Karpas-422 (cell line): ENCODE results near the gene CERS1. TPM values are rescaled to one million over a fixed set of nuclear protein-coding genes. Genes with fewer than 3 reads are reported as not detected.

Source experiments
- DNase-seq: peaks from one replicate; pipeline ENCODE4 v3.0.0-alpha.2; 2015
- H2AFZ ChIP-seq: fragments of 200-600 bp; sonication (generic); 2 replicates; pipeline ENCODE4 v1.6.1; 2014; ENCODE audit warnings: antibody characterized with exemption, low read length, mixed read lengths
- H3K27ac ChIP-seq: fragments of 200-600 bp; sonication (generic); 2 replicates; pipeline ENCODE4 v1.5.1; 2014; ENCODE audit warnings: mild to moderate bottlenecking, low read length, moderate library complexity
- H3K27me3 ChIP-seq: fragments of 200-600 bp; sonication (generic); 2 replicates; pipeline ENCODE4 v1.6.1; 2014; ENCODE audit warnings: low read length, mixed read lengths
- H3K36me3 ChIP-seq: fragments of 200-600 bp; sonication (generic); 2 replicates; pipeline ENCODE4 v1.6.1; 2014; ENCODE audit warnings: low read length, mixed read lengths; ENCODE audit not compliant: insufficient read depth
- H3K4me1 ChIP-seq: fragments of 200-600 bp; sonication (generic); 2 replicates; pipeline ENCODE4 v1.6.1; 2014; ENCODE audit warnings: mild to moderate bottlenecking, low read length, mixed read lengths
- H3K4me2 ChIP-seq: fragments of 200-600 bp; sonication (generic); 2 replicates; pipeline ENCODE4 v1.6.1; 2014; ENCODE audit warnings: low read length, low read depth, mild to moderate bottlenecking; ENCODE audit not compliant: poor library complexity, severe bottlenecking
- H3K4me3 ChIP-seq: fragments of 200-600 bp; sonication (generic); 2 replicates; pipeline ENCODE4 v1.5.1; 2014; ENCODE audit warnings: mild to moderate bottlenecking, antibody characterized with exemption, low read length, mixed read lengths
- H3K79me2 ChIP-seq: fragments of 200-600 bp; sonication (generic); 2 replicates; pipeline ENCODE4 v1.6.1; 2014; ENCODE audit warnings: mild to moderate bottlenecking, low read length, mixed read lengths
- H3K9ac ChIP-seq: fragments of 200-600 bp; sonication (generic); 2 replicates; pipeline ENCODE4 v1.6.0; 2014; ENCODE audit warnings: low read length
- H3K9me2 ChIP-seq: fragments of 200-600 bp; sonication (generic), shearing (Covaris generic); replicated peaks from 2 replicates; pipeline ENCODE4 v1.6.0; 2014; ENCODE audit warnings: mild to moderate bottlenecking, low read length, moderate library complexity; ENCODE audit not compliant: insufficient read depth
- H3K9me3 ChIP-seq: fragments of 300-700, 200-600 bp; sonication (generic); 2 replicates; pipeline ENCODE4 v1.6.1; 2014; ENCODE audit warnings: low read length, mixed read lengths
- H4K20me1 ChIP-seq: fragments of 200-600 bp; sonication (generic); 2 replicates; pipeline ENCODE4 v1.6.1; 2014; ENCODE audit warnings: mild to moderate bottlenecking, antibody characterized with exemption, low read length, low read depth; ENCODE audit not compliant: insufficient read depth
- total RNA-seq: library from RNA; depleted of rRNA; stranded (reverse); fragments of >200 nt; shearing (Covaris generic); gene quantifications from 2 replicates; pipeline ENCODE4 v1.2.3, GENCODE V29; 2014; ENCODE audit warnings: low replicate concordance

Gene CERS1
- total RNA-seq, 1 experiment from 2014 or later, result not detected

GRCh38 chr19:18840288-18841267 lies 55.4 kb downstream of the CERS1 start:
- Histone ChIP-seq H3K27me3 (no peaks in the 10 kb centered on the region), H4K20me1 (peaks cover 82% of the 10 kb centered on the region), H3K9ac (no peak overlapping the region), H3K36me3 (peaks cover 22% of the 10 kb centered on the region), H3K4me1 (peaks cover 7% of the 10 kb centered on the region; the same call in 1 of the 2 replicates), H3K9me2 (no peaks in the 10 kb centered on the region), H3K27ac (no peak overlapping the region), H3K9me3 (no peaks in the 10 kb centered on the region), H3K79me2 (peaks cover 100% of the 10 kb centered on the region), H2AFZ (no peak overlapping the region), H3K4me3 (no peak overlapping the region), H3K4me2 (no peak overlapping the region)
- DNase-seq, result no peak

- peaks cover 100% of the 10 kb centered on the region for H3K79me2 ChIP-seq
- H3K4me3 ChIP-seq, result no peak overlapping the region
- no peak for DNase-seq
- H3K9me2 ChIP-seq, result no peaks in the 10 kb centered on the region
- H3K36me3 ChIP-seq, result peaks cover 29% of the 10 kb centered on the region
- H3K4me2 ChIP-seq, result no peak overlapping the region
- no peaks in the 10 kb centered on the region for H3K9me3 ChIP-seq
- no peak overlapping the region for H3K9ac ChIP-seq
- H3K27me3 ChIP-seq, result no peaks in the 10 kb centered on the region
- peaks cover 6% of the 10 kb centered on the region; the same call in 1 of the 2 replicates for H3K4me1 ChIP-seq
- H3K27ac ChIP-seq, result no peak overlapping the region
- H2AFZ ChIP-seq, result no peak overlapping the region
- peaks cover 82% of the 10 kb centered on the region for H4K20me1 ChIP-seq
These were observed 56.3 kb downstream of the CERS1 start for GRCh38 chr19:18839465-18840287.

- Histone ChIP-seq H3K9me2 (no peaks in the 10 kb centered on the region), H4K20me1 (peaks cover 63% of the 10 kb centered on the region), H3K36me3 (peaks cover 30% of the 10 kb centered on the region), H3K27me3 (no peaks in the 10 kb centered on the region), H3K27ac (no peak overlapping the region), H3K79me2 (peaks cover 77% of the 10 kb centered on the region), H2AFZ (no peak overlapping the region), H3K4me1 (peaks cover 17% of the 10 kb centered on the region), H3K9ac (no peak overlapping the region), H3K4me2 (peak overlapping the region; percentile 96), H3K4me3 (peak overlapping the region; percentile 99; the same call in 1 of the 2 replicates), H3K9me3 (no peaks in the 10 kb centered on the region)
- no peak for DNase-seq
These were observed 61.3 kb downstream of the CERS1 start for GRCh38 chr19:18834644-18834984.

- no peak for DNase-seq
- Histone ChIP-seq H3K9me2 (no peaks in the 10 kb centered on the region), H3K9me3 (no peaks in the 10 kb centered on the region), H2AFZ (no peak overlapping the region), H3K4me2 (peak overlapping the region; percentile 96), H3K9ac (peak overlapping the region; percentile 100), H3K79me2 (peaks cover 72% of the 10 kb centered on the region), H3K36me3 (peaks cover 30% of the 10 kb centered on the region), H3K27me3 (no peaks in the 10 kb centered on the region), H3K4me1 (peaks cover 17% of the 10 kb centered on the region), H4K20me1 (peaks cover 59% of the 10 kb centered on the region), H3K27ac (no peak overlapping the region), H3K4me3 (peak overlapping the region; percentile 99)
These were observed 61.9 kb downstream of the CERS1 start for GRCh38 chr19:18833849-18834643.

GRCh38 chr19:18833141-18833476 lies 62.8 kb downstream of the CERS1 start:
- H3K4me3 ChIP-seq, result peak overlapping the region; percentile 99
- H3K27me3 ChIP-seq, result no peaks in the 10 kb centered on the region
- H4K20me1 ChIP-seq, result peaks cover 58% of the 10 kb centered on the region

GRCh38 chr19:18832306-18833140 lies 63.4 kb downstream of the CERS1 start:
- H3K9me3 ChIP-seq, result no peaks in the 10 kb centered on the region
- H3K4me2 ChIP-seq, result peak overlapping the region; percentile 96
- H4K20me1 ChIP-seq, result peaks cover 52% of the 10 kb centered on the region
- H3K4me3 ChIP-seq, result peak overlapping the region; percentile 99
- peak overlapping the region; percentile 100 for H3K9ac ChIP-seq
- peak overlapping the region; percentile 74 for H3K27ac ChIP-seq
- no peak overlapping the region for H2AFZ ChIP-seq
- H3K36me3 ChIP-seq, result peaks cover 25% of the 10 kb centered on the region
- peak; percentile 61 for DNase-seq
- no peaks in the 10 kb centered on the region for H3K9me2 ChIP-seq
- H3K27me3 ChIP-seq, result no peaks in the 10 kb centered on the region
- H3K4me1 ChIP-seq, result peaks cover 17% of the 10 kb centered on the region
- peaks cover 57% of the 10 kb centered on the region for H3K79me2 ChIP-seq

More at GRCh38 chr19:18833141-18833476, 62.8 kb downstream of the CERS1 start:
- peak overlapping the region; percentile 96 for H3K4me2 ChIP-seq
- no peak for DNase-seq
- H3K9me2 ChIP-seq, result no peaks in the 10 kb centered on the region
- H3K9ac ChIP-seq, result peak overlapping the region; percentile 100
- H2AFZ ChIP-seq, result no peak overlapping the region
- H3K27ac ChIP-seq, result peak overlapping the region; percentile 71; the same call in 1 of the 2 replicates
- H3K9me3 ChIP-seq, result no peaks in the 10 kb centered on the region
- H3K4me1 ChIP-seq, result peaks cover 17% of the 10 kb centered on the region
- H3K36me3 ChIP-seq, result peaks cover 30% of the 10 kb centered on the region
- peaks cover 62% of the 10 kb centered on the region for H3K79me2 ChIP-seq

- Histone ChIP-seq H3K36me3 (peaks cover 19% of the 10 kb centered on the region), H3K9me2 (no peaks in the 10 kb centered on the region), H3K27me3 (no peaks in the 10 kb centered on the region), H3K4me2 (peak within 1 kb of the TSS; percentile 96), H4K20me1 (peaks cover 44% of the 10 kb centered on the region), H3K27ac (peak within 1 kb of the TSS; percentile 74), H3K9me3 (peaks cover 4% of the 10 kb centered on the region), H2AFZ (peak within 1 kb of the TSS; percentile 100), H3K9ac (peak within 1 kb of the TSS; percentile 100), H3K4me3 (peak within 1 kb of the TSS; percentile 99), H3K4me1 (peaks cover 17% of the 10 kb centered on the region), H3K79me2 (peaks cover 48% of the 10 kb centered on the region)
- DNase-seq, result peak; percentile 98
These were observed 64.2 kb downstream of the CERS1 start, which contains the start of gene UPF1 for GRCh38 chr19:18831524-18832305. Gene UPF1 (plus strand): TSS chr19:18831959. CDS start chr19:18832210, 251 bp downstream.
